Liver (tissue), 9 donors: ENCODE results near the gene GPR180. TPM values are rescaled to one million over a fixed set of nuclear protein-coding genes. Genes with fewer than 3 reads are reported as not detected.

Experiments
- DNase-seq: peaks from one replicate; pipeline ENCODE4 v3.0.0-alpha.2; 2017; ENCODE audit warnings: low spot score
- H3K27ac ChIP-seq, 2 donors: one replicate each; pipeline ENCODE4 v1.7.0; 2013; ENCODE audit warnings: inconsistent platforms in 2 of 2, low read length in 2 of 2, control low read depth in 1 of 2, low read depth in 1 of 2, mild to moderate bottlenecking in 1 of 2
- H3K27me3 ChIP-seq, 4 donors: one replicate each; pipeline versions ENCODE4 v1.6.1 to v1.7.0; 2013; ENCODE audit warnings: low read length in 3 of 4, inconsistent platforms in 1 of 4, mild to moderate bottlenecking in 1 of 4, moderate library complexity in 1 of 4; ENCODE audit not compliant: control insufficient read depth in 4 of 4, insufficient read depth in 4 of 4
- H3K36me3 ChIP-seq, 4 donors: one replicate each; pipeline versions ENCODE4 v1.6.1 to v1.7.0; 2013; ENCODE audit warnings: low read length in 3 of 4, mild to moderate bottlenecking in 3 of 4, low read depth in 1 of 4, moderate library complexity in 1 of 4; ENCODE audit not compliant: control insufficient read depth in 4 of 4, insufficient read depth in 3 of 4
- H3K4me1 ChIP-seq, 4 donors: one replicate each; pipeline versions ENCODE4 v1.6.1 to v1.7.0; 2013; ENCODE audit warnings: low read length in 3 of 4, mild to moderate bottlenecking in 3 of 4, moderate library complexity in 1 of 4; ENCODE audit not compliant: control insufficient read depth in 4 of 4, insufficient read depth in 4 of 4
- H3K4me3 ChIP-seq, 3 donors: one replicate each; pipeline versions ENCODE4 v1.6.1 to v1.7.0; 2013; ENCODE audit warnings: low read length in 3 of 3, control low read depth in 1 of 3, low read depth in 1 of 3, mild to moderate bottlenecking in 1 of 3
- H3K9ac ChIP-seq, 2 donors: one replicate each; pipeline ENCODE4 v1.7.0; 2013; ENCODE audit warnings: low read length in 2 of 2, mild to moderate bottlenecking in 2 of 2, moderate library complexity in 2 of 2, control low read depth in 1 of 2, low read depth in 1 of 2
- H3K9me3 ChIP-seq, 4 donors: one replicate each; pipeline versions ENCODE4 v1.6.1 to v1.7.0; 2013; ENCODE audit warnings: low read length in 3 of 4; ENCODE audit not compliant: control insufficient read depth in 4 of 4
- FOXA2 ChIP-seq: IDR thresholded peaks from 2 replicates; pipeline ENCODE4 v1.6.1; 2016; ENCODE audit warnings: antibody characterized with exemption
- HNF4A ChIP-seq, 2 donors: conservative IDR thresholded peaks; 2 replicates each; pipeline ENCODE4 v1.6.1; 2016; ENCODE audit warnings: antibody characterized with exemption in 2 of 2, mild to moderate bottlenecking in 2 of 2
- HNF4G ChIP-seq: IDR thresholded peaks from 2 replicates; pipeline ENCODE4 v1.6.1; 2016; ENCODE audit warnings: antibody characterized with exemption
- MAX ChIP-seq: IDR thresholded peaks from 2 replicates; pipeline ENCODE4 v1.6.1; 2016; ENCODE audit warnings: antibody characterized with exemption
- RAD21 ChIP-seq, 2 donors: IDR thresholded peaks; 2 replicates each; pipeline ENCODE4 v1.6.1; 2016; ENCODE audit warnings: antibody characterized with exemption in 2 of 2, mild to moderate bottlenecking in 2 of 2
- RXRA ChIP-seq, 2 donors: IDR thresholded peaks; 2 replicates each; pipeline ENCODE4 v1.6.1; 2017 to 2018; ENCODE audit warnings: antibody characterized with exemption in 2 of 2, mild to moderate bottlenecking in 1 of 2
- SP1 ChIP-seq: IDR thresholded peaks from 2 replicates; pipeline ENCODE4 v1.6.1; 2018; ENCODE audit warnings: antibody characterized with exemption, mild to moderate bottlenecking
- TAF1 ChIP-seq: conservative IDR thresholded peaks from 2 replicates; pipeline ENCODE4 v1.6.1; 2016; ENCODE audit warnings: antibody characterized with exemption, mild to moderate bottlenecking
- WGBS: extraction: QIAGEN DNeasy Blood & Tissue Kit; methylation state at CpG from one replicate; pipeline ENCODE4 v1.1.7; 2013; 5-methylcytosine and 5-hydroxymethylcytosine counted together
- polyA plus RNA-seq, 2 donors: library from polyadenylated mRNA; stranded (reverse) in 1 of 2; unstranded in 1 of 2; fragments of 200-250 nt in 1 of 2; fragments of >200 nt in 1 of 2; fragmentation: Nextera tagmentation in 1 of 2; extraction: Ambion mirVana in 1 of 2; gene quantifications; one replicate each; pipeline versions ENCODE4 v1.2.1 to v1.2.3, GENCODE V29; 2013 to 2015
- total RNA-seq, 2 donors: library from RNA; depleted of rRNA; stranded (reverse); fragments of >200 nt; gene quantifications; one replicate each; pipeline ENCODE4 v1.2.3, GENCODE V29; 2014
- TF ChIP-seq, protein P1 (sequence below): IDR thresholded peaks from 2 replicates; pipeline ENCODE4 v1.6.1; 2016; ENCODE audit warnings: antibody characterized with exemption
- TF ChIP-seq, protein P2 (sequence below): fragments of 150-350 bp; IDR thresholded peaks from 2 replicates; pipeline ENCODE4 v1.5.1; 2017; ENCODE audit warnings: improper control_type of control experiment, low read depth, low read length; ENCODE audit not compliant: missing input control
- TF ChIP-seq, protein P3 (sequence below): IDR thresholded peaks from 2 replicates; pipeline ENCODE4 v1.6.1; 2016; ENCODE audit warnings: antibody characterized with exemption, mild to moderate bottlenecking
- donor health status: healthy.
- donor health status: healthy.
- donor health status: healthy.
- donor health status: healthy.
- donor health status: healthy.

The GPR180 gene
- total and polyA plus RNA-seq, 4 donors: 2.1 to 8.3 (median 2.8) TPM

GRCh38 chr13:94552095-94552494 is 49.6 kb upstream of the GPR180 start:
- TF ChIP-seq RXRA (IDR thresholded peaks at IDR 0.05) (no peak), HNF4G (no peak), HNF4A (conservative IDR thresholded peaks at IDR 0.05) (no peak), FOXA2 (no peak), SP1 (no peak)
- TF ChIP-seq, protein P1, sequence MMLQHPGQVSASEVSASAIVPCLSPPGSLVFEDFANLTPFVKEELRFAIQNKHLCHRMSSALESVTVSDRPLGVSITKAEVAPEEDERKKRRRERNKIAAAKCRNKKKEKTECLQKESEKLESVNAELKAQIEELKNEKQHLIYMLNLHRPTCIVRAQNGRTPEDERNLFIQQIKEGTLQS: no peak
- WGBS: 89% methylated on average over 5 of the region's 5 CpGs
- H3K27me3 ChIP-seq: no peaks in the 10 kb centered on the region
- no peak overlapping the region for H3K9ac ChIP-seq
- DNase-seq: no peak
- no peak overlapping the region for H3K27ac ChIP-seq
- no peak overlapping the region for H3K4me3 ChIP-seq
- no peaks in the 10 kb centered on the region for H3K9me3 ChIP-seq
- H3K36me3 ChIP-seq: no peaks in the 10 kb centered on the region
- H3K4me1 ChIP-seq: peaks cover 0 to 16% (median 5%) of the 10 kb centered on the region in 4 donors

- WGBS: 97% methylated on average over 4 of the region's 4 CpGs
Measured at GRCh38 chr13:94553766-94554165, 47.9 kb upstream of the GPR180 start.

More at GRCh38 chr13:94553766-94554165, 47.9 kb upstream of the GPR180 start:
- Histone ChIP-seq H3K9ac (no peak overlapping the region), H3K27me3 (no peaks in the 10 kb centered on the region), H3K4me1 (peaks cover 0 to 7% (median 3%) of the 10 kb centered on the region in 4 donors), H3K9me3 (no peaks in the 10 kb centered on the region), H3K4me3 (no peak overlapping the region), H3K27ac (no peak overlapping the region), H3K36me3 (no peaks in the 10 kb centered on the region)
- DNase-seq: no peak
- TF ChIP-seq FOXA2 (no peak), RAD21 (IDR thresholded peaks at IDR 0.05) (no peak), TAF1 (no peak), MAX (no peak)
- TF ChIP-seq, protein P2, sequence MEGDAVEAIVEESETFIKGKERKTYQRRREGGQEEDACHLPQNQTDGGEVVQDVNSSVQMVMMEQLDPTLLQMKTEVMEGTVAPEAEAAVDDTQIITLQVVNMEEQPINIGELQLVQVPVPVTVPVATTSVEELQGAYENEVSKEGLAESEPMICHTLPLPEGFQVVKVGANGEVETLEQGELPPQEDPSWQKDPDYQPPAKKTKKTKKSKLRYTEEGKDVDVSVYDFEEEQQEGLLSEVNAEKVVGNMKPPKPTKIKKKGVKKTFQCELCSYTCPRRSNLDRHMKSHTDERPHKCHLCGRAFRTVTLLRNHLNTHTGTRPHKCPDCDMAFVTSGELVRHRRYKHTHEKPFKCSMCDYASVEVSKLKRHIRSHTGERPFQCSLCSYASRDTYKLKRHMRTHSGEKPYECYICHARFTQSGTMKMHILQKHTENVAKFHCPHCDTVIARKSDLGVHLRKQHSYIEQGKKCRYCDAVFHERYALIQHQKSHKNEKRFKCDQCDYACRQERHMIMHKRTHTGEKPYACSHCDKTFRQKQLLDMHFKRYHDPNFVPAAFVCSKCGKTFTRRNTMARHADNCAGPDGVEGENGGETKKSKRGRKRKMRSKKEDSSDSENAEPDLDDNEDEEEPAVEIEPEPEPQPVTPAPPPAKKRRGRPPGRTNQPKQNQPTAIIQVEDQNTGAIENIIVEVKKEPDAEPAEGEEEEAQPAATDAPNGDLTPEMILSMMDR: no peak
- TF ChIP-seq, protein P3, sequence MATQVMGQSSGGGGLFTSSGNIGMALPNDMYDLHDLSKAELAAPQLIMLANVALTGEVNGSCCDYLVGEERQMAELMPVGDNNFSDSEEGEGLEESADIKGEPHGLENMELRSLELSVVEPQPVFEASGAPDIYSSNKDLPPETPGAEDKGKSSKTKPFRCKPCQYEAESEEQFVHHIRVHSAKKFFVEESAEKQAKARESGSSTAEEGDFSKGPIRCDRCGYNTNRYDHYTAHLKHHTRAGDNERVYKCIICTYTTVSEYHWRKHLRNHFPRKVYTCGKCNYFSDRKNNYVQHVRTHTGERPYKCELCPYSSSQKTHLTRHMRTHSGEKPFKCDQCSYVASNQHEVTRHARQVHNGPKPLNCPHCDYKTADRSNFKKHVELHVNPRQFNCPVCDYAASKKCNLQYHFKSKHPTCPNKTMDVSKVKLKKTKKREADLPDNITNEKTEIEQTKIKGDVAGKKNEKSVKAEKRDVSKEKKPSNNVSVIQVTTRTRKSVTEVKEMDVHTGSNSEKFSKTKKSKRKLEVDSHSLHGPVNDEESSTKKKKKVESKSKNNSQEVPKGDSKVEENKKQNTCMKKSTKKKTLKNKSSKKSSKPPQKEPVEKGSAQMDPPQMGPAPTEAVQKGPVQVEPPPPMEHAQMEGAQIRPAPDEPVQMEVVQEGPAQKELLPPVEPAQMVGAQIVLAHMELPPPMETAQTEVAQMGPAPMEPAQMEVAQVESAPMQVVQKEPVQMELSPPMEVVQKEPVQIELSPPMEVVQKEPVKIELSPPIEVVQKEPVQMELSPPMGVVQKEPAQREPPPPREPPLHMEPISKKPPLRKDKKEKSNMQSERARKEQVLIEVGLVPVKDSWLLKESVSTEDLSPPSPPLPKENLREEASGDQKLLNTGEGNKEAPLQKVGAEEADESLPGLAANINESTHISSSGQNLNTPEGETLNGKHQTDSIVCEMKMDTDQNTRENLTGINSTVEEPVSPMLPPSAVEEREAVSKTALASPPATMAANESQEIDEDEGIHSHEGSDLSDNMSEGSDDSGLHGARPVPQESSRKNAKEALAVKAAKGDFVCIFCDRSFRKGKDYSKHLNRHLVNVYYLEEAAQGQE: no peak
